Fibroblast of mammary gland (primary cell): ENCODE data around the gene FNDC1.
A peak's percentile ranks its signal among the peaks of the same experiment; 100 is the strongest.

ENCODE experiments used
- DNase-seq: peaks from one replicate; pipeline ENCODE4 v3.0.0-alpha.2; 2010; ENCODE audit warnings: low read depth
- H3K4me3 ChIP-seq: 2 replicates; pipeline ENCODE4 v1.5.1; 2011; ENCODE audit warnings: low read depth, mild to moderate bottlenecking, low read length, moderate library complexity; ENCODE audit not compliant: control insufficient read depth
- CTCF ChIP-seq: conservative IDR thresholded peaks from 2 replicates; pipeline ENCODE4 v1.5.1; 2011; ENCODE audit warnings: low read depth, low read length, inconsistent platforms; ENCODE audit not compliant: control insufficient read depth, insufficient read depth

FNDC1 gene

GRCh38 chr6:159249128-159249527, 79.9 kb downstream of the FNDC1 start:
- no peak overlapping the region for H3K4me3 ChIP-seq
- TF ChIP-seq CTCF: no peak
- DNase-seq: peak; percentile 69

- H3K4me3 ChIP-seq: no peak overlapping the region
- no peak for DNase-seq
- no peak for TF ChIP-seq CTCF
Measured at GRCh38 chr6:159249752-159250151, 80.6 kb downstream of the FNDC1 start.

GRCh38 chr6:159250633-159251032, 81.4 kb downstream of the FNDC1 start:
- no peak for TF ChIP-seq CTCF
- DNase-seq: no peak
- H3K4me3 ChIP-seq: no peak overlapping the region

- DNase-seq: peak; percentile 60
- peak; percentile 57 for TF ChIP-seq CTCF
- H3K4me3 ChIP-seq: no peak overlapping the region
Measured at GRCh38 chr6:159252955-159253508, 83.8 kb downstream of the FNDC1 start.

- DNase-seq: peak; percentile 45
- no peak overlapping the region for H3K4me3 ChIP-seq
- TF ChIP-seq CTCF: no peak
Measured at GRCh38 chr6:159254186-159254585, 85.0 kb downstream of the FNDC1 start.

- no peak for DNase-seq
- H3K4me3 ChIP-seq: no peak overlapping the region
- TF ChIP-seq CTCF: no peak
Measured at GRCh38 chr6:159255434-159255951, 86.3 kb downstream of the FNDC1 start.

- DNase-seq: no peak
- no peak for TF ChIP-seq CTCF
- H3K4me3 ChIP-seq: no peak overlapping the region
Measured at GRCh38 chr6:159256128-159256527, 86.9 kb downstream of the FNDC1 start.
